ENCODE results near the gene ACSL4. TPM values are rescaled to one million over a fixed set of nuclear protein-coding genes. Genes with fewer than 3 reads are reported as not detected.

The ACSL4 gene
- total RNA-seq, 2 donors from 2014 or later = 31.3 to 47.9 TPM

DNA sequence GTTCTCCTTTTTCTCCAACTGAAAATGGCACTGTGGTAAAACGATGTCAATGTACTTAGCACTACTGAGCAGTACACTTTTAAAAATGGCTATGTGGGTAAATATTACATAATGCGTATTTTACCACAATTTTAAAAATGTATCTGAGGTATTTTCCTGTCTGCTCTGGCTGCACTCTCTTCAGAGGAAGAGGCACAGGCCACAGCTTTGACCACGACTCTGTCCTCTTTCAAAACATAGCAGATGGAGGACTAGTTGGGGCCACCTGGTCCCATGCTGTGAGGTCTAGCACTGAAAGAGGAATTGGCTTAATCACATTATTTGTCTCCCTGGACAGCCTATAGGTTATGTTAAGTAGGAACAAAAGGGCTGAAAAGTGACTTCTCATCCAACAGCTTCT lies 113.3 kb downstream of the ACSL4 start:
- H3K27ac Mint-ChIP-seq = no peak overlapping the region
- WGBS, 2 experiments (ENCODE audit: insufficient coverage in 1 of 2, insufficient read length in 1 of 2) = 91% methylated on average over 1 of the region's 3 CpGs; no CpG with 5 or more reads in 1 of the 2 experiments

DNA sequence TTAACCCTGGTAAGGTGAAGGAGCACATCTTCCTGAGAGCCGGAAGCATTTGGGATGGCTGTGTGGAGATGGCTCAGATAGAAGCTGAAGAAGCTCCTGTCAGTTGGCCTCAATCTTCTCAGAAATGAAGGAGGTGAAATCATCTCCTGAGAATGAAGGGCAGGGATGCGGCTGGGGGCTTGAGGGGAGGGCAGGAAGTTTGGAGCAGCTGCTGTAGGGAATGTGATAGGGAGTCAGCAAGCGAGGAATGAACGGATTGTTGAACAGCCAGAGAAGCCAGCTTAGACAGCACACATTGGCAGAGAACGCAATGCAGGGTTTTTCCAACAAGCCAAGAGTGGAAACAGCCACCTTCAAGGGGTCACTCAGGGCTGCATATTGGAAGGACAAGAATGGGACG lies 118.1 kb downstream of the ACSL4 start:
- Histone ChIP-seq H3K4me3 (ENCODE audit: low read length) (no peak overlapping the region), H3K27me3 (ENCODE audit: control insufficient read depth, insufficient read depth, low read length, poor library complexity, severe bottlenecking) (no peaks in the 10 kb centered on the region), H3K27ac (ENCODE audit: low read depth, low read length) (no peak overlapping the region), H3K9me3 (ENCODE audit: control insufficient read depth, low read length) (no peaks in the 10 kb centered on the region), H3K36me3 (ENCODE audit: control insufficient read depth, insufficient read depth, low read length) (no peaks in the 10 kb centered on the region), H3K4me1 (ENCODE audit: control insufficient read depth, insufficient read depth, low read length) (no peaks in the 10 kb centered on the region), H3K9ac (ENCODE audit: extremely low read depth, low read length, poor library complexity, severe bottlenecking) (no peak overlapping the region)
- no peak for DNase-seq
- peaks cover 11% of the 10 kb centered on the region for H3K27me3 Mint-ChIP-seq (ENCODE audit: insufficient read depth)
- H3K9me3 Mint-ChIP-seq = no peaks in the 10 kb centered on the region
- TF ChIP-seq, protein P1, sequence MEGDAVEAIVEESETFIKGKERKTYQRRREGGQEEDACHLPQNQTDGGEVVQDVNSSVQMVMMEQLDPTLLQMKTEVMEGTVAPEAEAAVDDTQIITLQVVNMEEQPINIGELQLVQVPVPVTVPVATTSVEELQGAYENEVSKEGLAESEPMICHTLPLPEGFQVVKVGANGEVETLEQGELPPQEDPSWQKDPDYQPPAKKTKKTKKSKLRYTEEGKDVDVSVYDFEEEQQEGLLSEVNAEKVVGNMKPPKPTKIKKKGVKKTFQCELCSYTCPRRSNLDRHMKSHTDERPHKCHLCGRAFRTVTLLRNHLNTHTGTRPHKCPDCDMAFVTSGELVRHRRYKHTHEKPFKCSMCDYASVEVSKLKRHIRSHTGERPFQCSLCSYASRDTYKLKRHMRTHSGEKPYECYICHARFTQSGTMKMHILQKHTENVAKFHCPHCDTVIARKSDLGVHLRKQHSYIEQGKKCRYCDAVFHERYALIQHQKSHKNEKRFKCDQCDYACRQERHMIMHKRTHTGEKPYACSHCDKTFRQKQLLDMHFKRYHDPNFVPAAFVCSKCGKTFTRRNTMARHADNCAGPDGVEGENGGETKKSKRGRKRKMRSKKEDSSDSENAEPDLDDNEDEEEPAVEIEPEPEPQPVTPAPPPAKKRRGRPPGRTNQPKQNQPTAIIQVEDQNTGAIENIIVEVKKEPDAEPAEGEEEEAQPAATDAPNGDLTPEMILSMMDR (conservative IDR thresholded peaks at IDR 0.05) = no peak
- H3K4me3 Mint-ChIP-seq = no peak overlapping the region
- no peaks in the 10 kb centered on the region for H3K36me3 Mint-ChIP-seq (ENCODE audit: low read depth)
- WGBS, 2 experiments (ENCODE audit: insufficient coverage in 1 of 2, insufficient read length in 1 of 2) = 92 to 100% methylated on average over 1 to 5 of the region's 6 CpGs
- peaks cover 4% of the 10 kb centered on the region for H3K4me1 Mint-ChIP-seq
- no peak overlapping the region for H3K27ac Mint-ChIP-seq

More for the DNA sequence above, 113.3 kb downstream of the ACSL4 start:
- Mint-ChIP-seq H3K9me3 (no peaks in the 10 kb centered on the region), H3K4me1 (peaks cover 15% of the 10 kb centered on the region), H3K36me3 (ENCODE audit: low read depth) (no peaks in the 10 kb centered on the region), H3K4me3 (no peak overlapping the region), H3K27me3 (ENCODE audit: insufficient read depth) (peaks cover 24% of the 10 kb centered on the region)
- DNase-seq = no peak
- Histone ChIP-seq H3K9ac (ENCODE audit: extremely low read depth, low read length, poor library complexity, severe bottlenecking) (no peak overlapping the region), H3K36me3 (ENCODE audit: control insufficient read depth, insufficient read depth, low read length) (no peaks in the 10 kb centered on the region), H3K4me1 (ENCODE audit: control insufficient read depth, insufficient read depth, low read length) (no peaks in the 10 kb centered on the region), H3K4me3 (ENCODE audit: low read length) (no peak overlapping the region), H3K9me3 (ENCODE audit: control insufficient read depth, low read length) (no peaks in the 10 kb centered on the region), H3K27me3 (ENCODE audit: control insufficient read depth, insufficient read depth, low read length, poor library complexity, severe bottlenecking) (no peaks in the 10 kb centered on the region), H3K27ac (ENCODE audit: low read depth, low read length) (no peak overlapping the region)
- TF ChIP-seq, protein P1 (conservative IDR thresholded peaks at IDR 0.05) = no peak

DNA sequence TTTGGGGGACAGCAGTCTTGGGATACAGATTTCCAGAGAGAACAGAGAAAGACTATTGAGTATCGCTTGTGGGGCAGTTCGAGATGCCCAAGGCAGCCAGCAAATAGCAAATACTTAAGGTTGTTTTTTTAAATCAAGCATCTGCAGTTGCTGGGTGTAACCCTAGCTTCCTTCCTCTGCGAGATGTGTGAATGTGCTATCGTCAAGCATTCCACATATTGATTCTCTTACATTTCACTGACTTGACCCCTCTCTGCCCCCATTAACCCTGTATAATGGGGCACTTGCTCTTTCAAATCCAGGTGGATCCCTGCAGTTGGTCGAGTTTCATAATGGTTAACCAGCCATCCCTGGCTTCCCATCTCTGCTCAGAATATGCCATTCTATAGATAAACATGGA lies 131.6 kb downstream of the ACSL4 start:
- peaks cover 26% of the 10 kb centered on the region for H3K4me1 Mint-ChIP-seq
- Histone ChIP-seq H3K27me3 (ENCODE audit: control insufficient read depth, insufficient read depth, low read length, poor library complexity, severe bottlenecking) (no peaks in the 10 kb centered on the region), H3K4me3 (ENCODE audit: low read length) (no peak overlapping the region), H3K36me3 (ENCODE audit: control insufficient read depth, insufficient read depth, low read length) (no peaks in the 10 kb centered on the region), H3K9ac (ENCODE audit: extremely low read depth, low read length, poor library complexity, severe bottlenecking) (no peak overlapping the region), H3K27ac (ENCODE audit: low read depth, low read length) (no peak overlapping the region), H3K4me1 (ENCODE audit: control insufficient read depth, insufficient read depth, low read length) (no peaks in the 10 kb centered on the region), H3K9me3 (ENCODE audit: control insufficient read depth, low read length) (no peaks in the 10 kb centered on the region)
- H3K27ac Mint-ChIP-seq = no peak overlapping the region
- peaks cover 50% of the 10 kb centered on the region for H3K27me3 Mint-ChIP-seq (ENCODE audit: insufficient read depth)
- H3K4me3 Mint-ChIP-seq = no peak overlapping the region
- TF ChIP-seq, protein P1 (conservative IDR thresholded peaks at IDR 0.05) = no peak
- no peaks in the 10 kb centered on the region for H3K9me3 Mint-ChIP-seq
- no peaks in the 10 kb centered on the region for H3K36me3 Mint-ChIP-seq (ENCODE audit: low read depth)
- 76 to 96% methylated on average over 3 to 5 of the region's 5 CpGs for WGBS, 2 experiments (ENCODE audit: insufficient coverage in 1 of 2, insufficient read length in 1 of 2)
- DNase-seq = no peak
